Spleen (tissue), 7 donors: ENCODE results near the gene GRIK4.

Source experiments
- CTCF ChIP-seq, 11 experiments: fragments of 200-600 bp in 7 of 11; fragments of 450-650 bp in 4 of 11; sonication (generic) in 4 of 11; IDR thresholded peaks in 8 of 11; conservative IDR thresholded peaks in 3 of 11; 1 replicate in 7 of 11; 2 replicates in 4 of 11; pipeline versions ENCODE4 v1.4.0 to v1.8.0; 2016 to 2021; ENCODE audit warnings: antibody characterized with exemption in 11 of 11, inconsistent platforms in 4 of 11, mild to moderate bottlenecking in 1 of 11
- POLR2AphosphoS5 ChIP-seq, 3 donors: sonication (generic); formaldehyde crosslinking; IDR thresholded peaks; one replicate each; pipeline ENCODE4 v1.5.1; 2017; ENCODE audit warnings: antibody characterized with exemption in 3 of 3
- donor health status: DM: no; HTN: no; CAD: no; lungs with moderate emphysema.
- donor health status: DM: no; HTN: no; CAD: no.
- donor health status: DM: no; HTN: no; CAD: no.

- TF ChIP-seq CTCF (IDR thresholded peaks at IDR 0.05 in 8 of 11, conservative IDR thresholded peaks at IDR 0.05 in 3 of 11) (no peak), POLR2AphosphoS5 (IDR thresholded peaks at IDR 0.05) (no peak)
Measured at GRCh38 chr11:120471131-120471530, 40.4 kb upstream of the GRIK4 start.
